Uterus (tissue), 4 donors: ENCODE results near the gene NAMPT. TPM values are rescaled to one million over a fixed set of nuclear protein-coding genes. Genes with fewer than 3 reads are reported as not detected.
"Not testable (repeated sequence)": the region's sequence is repeated elsewhere in the genome, so short reads cannot be mapped to it uniquely, and the experiment has no call there.

Source experiments
- DNase-seq, 2 donors: peaks; one replicate each; pipeline ENCODE4 v3.0.0-alpha.2; 2019 to 2020
- H3K27ac ChIP-seq, 2 donors: fragments of 200-600 bp; sonication (generic); 1 replicate in 1 of 2; 2 replicates in 1 of 2; pipeline ENCODE4 v1.5.1; 2016 to 2018
- H3K27me3 ChIP-seq, 2 donors: fragments of 200-600 bp; sonication (generic); one replicate each; pipeline ENCODE4 v1.5.1; 2018 to 2019; ENCODE audit warnings: control low read depth in 1 of 2
- H3K36me3 ChIP-seq, 2 donors: fragments of 200-600 bp; sonication (generic); one replicate each; pipeline ENCODE4 v1.5.1; 2019; ENCODE audit warnings: control low read depth in 1 of 2
- H3K4me1 ChIP-seq, 2 donors: fragments of 200-600 bp; sonication (generic); one replicate each; pipeline ENCODE4 v1.5.1; 2018 to 2019; ENCODE audit warnings: control low read depth in 1 of 2
- H3K4me3 ChIP-seq, 2 donors: fragments of 200-600 bp; sonication (generic); 1 replicate in 1 of 2; 2 replicates in 1 of 2; pipeline ENCODE4 v1.5.1; 2018 to 2019; ENCODE audit warnings: mild to moderate bottlenecking in 1 of 2
- H3K9me3 ChIP-seq, 2 donors: fragments of 200-600 bp; sonication (generic); one replicate each; pipeline ENCODE4 v1.5.1; 2019; ENCODE audit warnings: control low read depth in 1 of 2
- POLR2A ChIP-seq, 2 donors: fragments of 450-650 bp; IDR thresholded peaks; one replicate each; pipeline ENCODE4 v1.6.1; 2016; ENCODE audit warnings: antibody characterized with exemption in 2 of 2, mild to moderate bottlenecking in 1 of 2, moderate library complexity in 1 of 2
- intact Hi-C: fragments of 100-400 bp; cut with DNase I; formaldehyde crosslinking; loops from one replicate; pipeline ENCODE4 v1.15.1; 2023; ENCODE audit warnings: low total_unique reads
- total RNA-seq, 4 donors: library from RNA; depleted of rRNA in 3 of 4; stranded (reverse); fragments of >200 nt in 3 of 4; gene quantifications; one replicate each; pipeline versions ENCODE4 v1.1.0 to v1.2.4, GENCODE V29; 2014 to 2023
- TF ChIP-seq, protein P1 (sequence below), 4 experiments: fragments of 200-600 bp in 2 of 4; fragments of 450-650 bp in 2 of 4; sonication (generic) in 2 of 4; IDR thresholded peaks; one replicate each; pipeline ENCODE4 v1.5.1; 2016 to 2019; ENCODE audit warnings: antibody characterized with exemption in 4 of 4, mild to moderate bottlenecking in 2 of 4, moderate library complexity in 1 of 4
- donor health status: DM: yes; HTN: yes; CAD: no.

Gene NAMPT
- total RNA-seq, 4 donors from 2014 or later, result 30.7 to 223 (median 84.1) TPM

DNA sequence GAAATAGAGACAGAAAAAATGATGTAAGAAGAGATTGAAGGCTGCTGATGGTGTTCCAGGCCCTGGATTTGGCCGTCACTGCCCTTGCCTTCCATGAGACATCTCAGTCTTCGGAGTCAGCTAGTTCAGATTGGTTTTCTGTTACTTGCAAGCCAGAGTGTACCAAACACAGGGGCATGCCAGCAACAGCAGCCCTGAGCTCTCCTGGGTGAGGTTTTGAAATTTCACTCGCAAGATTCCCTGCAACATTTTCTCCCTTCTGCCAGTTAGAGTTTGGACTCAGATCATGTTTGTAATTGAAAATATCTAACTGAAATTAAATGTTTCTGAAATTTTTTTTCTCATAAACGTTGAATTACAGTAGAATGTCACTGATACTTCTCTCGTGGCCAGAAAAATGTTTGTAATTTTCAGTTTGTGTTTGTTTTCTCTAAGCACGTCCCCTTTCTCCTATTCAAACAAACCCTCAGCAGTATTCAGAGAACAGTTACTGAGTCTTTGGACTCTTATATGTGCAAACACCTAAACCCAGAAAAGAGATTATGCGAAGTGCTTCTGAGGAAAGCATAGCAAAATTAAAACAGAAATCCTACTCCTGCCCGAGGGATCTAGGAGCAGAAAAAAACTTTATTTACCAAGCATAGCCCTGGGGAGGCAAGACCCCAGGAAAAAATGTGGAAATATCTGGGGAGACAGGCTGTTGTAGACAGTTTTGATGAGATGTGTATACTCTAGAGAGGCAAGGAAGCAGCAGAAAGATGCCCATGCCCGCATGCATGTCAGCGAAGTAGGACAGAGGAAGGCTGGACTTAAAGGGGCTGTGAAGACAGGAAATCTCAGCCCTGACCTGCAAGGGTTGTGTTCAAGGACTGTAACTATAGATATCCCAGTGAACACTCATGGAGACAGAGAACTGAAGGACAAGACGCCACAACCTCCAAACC, 43.0 kb upstream of the NAMPT start:
- no peaks in the 10 kb centered on the region for H3K4me1 ChIP-seq
- no peak overlapping the region for H3K27ac ChIP-seq
- no peaks in the 10 kb centered on the region for H3K9me3 ChIP-seq
- no peak for DNase-seq
- no peak overlapping the region for H3K4me3 ChIP-seq
- H3K36me3 ChIP-seq, result no peaks in the 10 kb centered on the region
- TF ChIP-seq POLR2A (IDR thresholded peaks at IDR 0.05), result no peak
- TF ChIP-seq, protein P1, sequence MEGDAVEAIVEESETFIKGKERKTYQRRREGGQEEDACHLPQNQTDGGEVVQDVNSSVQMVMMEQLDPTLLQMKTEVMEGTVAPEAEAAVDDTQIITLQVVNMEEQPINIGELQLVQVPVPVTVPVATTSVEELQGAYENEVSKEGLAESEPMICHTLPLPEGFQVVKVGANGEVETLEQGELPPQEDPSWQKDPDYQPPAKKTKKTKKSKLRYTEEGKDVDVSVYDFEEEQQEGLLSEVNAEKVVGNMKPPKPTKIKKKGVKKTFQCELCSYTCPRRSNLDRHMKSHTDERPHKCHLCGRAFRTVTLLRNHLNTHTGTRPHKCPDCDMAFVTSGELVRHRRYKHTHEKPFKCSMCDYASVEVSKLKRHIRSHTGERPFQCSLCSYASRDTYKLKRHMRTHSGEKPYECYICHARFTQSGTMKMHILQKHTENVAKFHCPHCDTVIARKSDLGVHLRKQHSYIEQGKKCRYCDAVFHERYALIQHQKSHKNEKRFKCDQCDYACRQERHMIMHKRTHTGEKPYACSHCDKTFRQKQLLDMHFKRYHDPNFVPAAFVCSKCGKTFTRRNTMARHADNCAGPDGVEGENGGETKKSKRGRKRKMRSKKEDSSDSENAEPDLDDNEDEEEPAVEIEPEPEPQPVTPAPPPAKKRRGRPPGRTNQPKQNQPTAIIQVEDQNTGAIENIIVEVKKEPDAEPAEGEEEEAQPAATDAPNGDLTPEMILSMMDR (IDR thresholded peaks at IDR 0.05), result no peak
- intact Hi-C loops, result no loop called here
- H3K27me3 ChIP-seq, result no peaks in the 10 kb centered on the region

- intact Hi-C loops, result no loop called here
- no peak overlapping the region for H3K27ac ChIP-seq
- no peak for DNase-seq
- H3K9me3 ChIP-seq, result no peaks in the 10 kb centered on the region
- no peak overlapping the region for H3K4me3 ChIP-seq
- no peaks in the 10 kb centered on the region for H3K27me3 ChIP-seq
- H3K4me1 ChIP-seq, result no peaks in the 10 kb centered on the region
- H3K36me3 ChIP-seq, result no peaks in the 10 kb centered on the region
- TF ChIP-seq, protein P1 (IDR thresholded peaks at IDR 0.05), result no peak
- TF ChIP-seq POLR2A (IDR thresholded peaks at IDR 0.05), result no peak
Measured at GRCh38 chr7:106326594-106327537, 42.1 kb upstream of the NAMPT start.

DNA sequence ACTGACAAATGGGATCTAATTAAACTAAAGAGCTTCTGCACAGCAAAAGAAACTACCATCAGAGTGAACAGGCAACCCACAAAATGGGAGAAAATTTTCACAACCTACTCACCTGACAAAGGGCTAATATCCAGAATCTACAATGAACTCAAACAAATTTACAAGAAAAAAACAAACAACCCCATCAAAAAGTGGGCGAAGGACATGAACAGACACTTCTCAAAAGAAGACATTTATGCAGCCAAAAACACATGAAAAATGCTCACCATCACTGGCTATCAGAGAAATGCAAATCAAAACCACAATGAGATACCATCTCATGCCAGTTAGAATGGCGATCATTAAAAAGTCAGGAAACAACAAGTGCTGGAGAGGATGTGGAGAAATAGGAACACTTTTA, 39.7 kb upstream of the NAMPT start:
- H3K27ac ChIP-seq, H3K4me3 ChIP-seq, DNase-seq, intact Hi-C loops, H3K4me1 ChIP-seq, H3K27me3 ChIP-seq, H3K9me3 ChIP-seq, H3K36me3 ChIP-seq: not testable (repeated sequence)

- not testable (repeated sequence) for DNase-seq
Measured at GRCh38 chr7:106320254-106320770, 35.5 kb upstream of the NAMPT start.

DNA sequence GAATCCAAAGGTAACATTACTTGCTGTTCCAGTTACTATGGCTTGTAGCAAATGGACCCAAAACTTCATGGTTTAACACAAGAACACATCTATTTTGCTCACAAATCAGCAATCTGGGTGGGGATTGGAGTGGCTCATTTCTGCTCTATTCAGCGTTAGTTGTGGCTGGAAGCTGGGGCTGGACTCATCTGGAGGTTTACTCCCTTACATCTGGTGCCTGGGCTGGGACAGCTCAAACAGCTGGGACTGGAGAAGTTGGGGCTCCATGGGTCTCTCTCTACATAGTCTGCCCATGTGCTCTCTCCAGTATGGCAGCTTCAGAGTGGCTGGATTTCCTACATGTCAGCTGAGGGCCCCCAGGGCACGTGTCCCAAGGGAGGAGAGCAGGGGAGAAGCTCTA, 33.7 kb upstream of the NAMPT start:
- no peak for DNase-seq
- Histone ChIP-seq H3K4me3 (no peak overlapping the region), H3K4me1 (no peaks in the 10 kb centered on the region), H3K36me3 (no peaks in the 10 kb centered on the region), H3K27me3 (no peaks in the 10 kb centered on the region), H3K9me3 (no peaks in the 10 kb centered on the region), H3K27ac (no peak overlapping the region)
- intact Hi-C loops, result no loop called here
- no peak for TF ChIP-seq POLR2A (IDR thresholded peaks at IDR 0.05)
- TF ChIP-seq, protein P1 (IDR thresholded peaks at IDR 0.05), result no peak

More at GRCh38 chr7:106320254-106320770, 35.5 kb upstream of the NAMPT start:
- H3K27me3 ChIP-seq, H3K9me3 ChIP-seq, H3K36me3 ChIP-seq, intact Hi-C loops, H3K4me1 ChIP-seq, H3K27ac ChIP-seq, H3K4me3 ChIP-seq: not testable (repeated sequence)
